Loucy (cell line): Measurements from ENCODE around the gene TMEM127.

ENCODE experiments used
- H2AFZ ChIP-seq: fragments of 200-600 bp; sonication (generic); 2 replicates; pipeline ENCODE4 v1.6.0; 2016; ENCODE audit warnings: antibody characterized with exemption, mild to moderate bottlenecking, low read length, moderate library complexity
- H3F3A ChIP-seq: fragments of 200-600 bp; 2 replicates; pipeline ENCODE4 v1.6.0; 2016; ENCODE audit warnings: antibody characterized with exemption, low read depth, mild to moderate bottlenecking
- H3K27me3 ChIP-seq: fragments of 200-600 bp; sonication (generic); 2 replicates; pipeline ENCODE4 v1.6.1; 2014; ENCODE audit warnings: low read length, mild to moderate bottlenecking; ENCODE audit not compliant: insufficient read depth, poor library complexity, severe bottlenecking
- H3K36me3 ChIP-seq: fragments of 200-600 bp; sonication (generic); 2 replicates; pipeline ENCODE4 v1.6.1; 2016; ENCODE audit warnings: low read length; ENCODE audit not compliant: insufficient read depth
- H3K4me1 ChIP-seq: fragments of 200-600 bp; sonication (generic); 2 replicates; pipeline ENCODE4 v1.5.1; 2014; ENCODE audit warnings: low read length, mild to moderate bottlenecking; ENCODE audit not compliant: insufficient read depth, poor library complexity, severe bottlenecking
- H3K4me2 ChIP-seq: fragments of 200-600 bp; sonication (generic); 2 replicates; pipeline ENCODE4 v1.6.0; 2014; ENCODE audit warnings: antibody characterized with exemption, low read length, low read depth, mild to moderate bottlenecking; ENCODE audit not compliant: poor library complexity, severe bottlenecking
- H3K4me3 ChIP-seq: fragments of 200-600 bp; sonication (generic); 2 replicates; pipeline ENCODE4 v1.5.1; 2014; ENCODE audit warnings: low read length, mild to moderate bottlenecking, mixed read lengths; ENCODE audit not compliant: poor library complexity, severe bottlenecking
- H3K79me2 ChIP-seq: fragments of 200-600 bp; sonication (generic); 2 replicates; pipeline ENCODE4 v1.6.1; 2014; ENCODE audit warnings: low read length; ENCODE audit not compliant: insufficient read depth
- H3K9ac ChIP-seq: fragments of 200-600 bp; sonication (generic); 2 replicates; pipeline ENCODE4 v1.6.0; 2014; ENCODE audit warnings: mild to moderate bottlenecking, low read depth, low read length, moderate library complexity; ENCODE audit not compliant: poor library complexity, severe bottlenecking
- H3K9me2 ChIP-seq: fragments of 200-600 bp; sonication (generic); replicated peaks from 2 replicates; pipeline ENCODE4 v1.6.1; 2016; ENCODE audit warnings: low read depth, low read length, mixed read lengths
- H3K9me3 ChIP-seq: fragments of 200-600 bp; sonication (generic); 2 replicates; pipeline ENCODE4 v1.6.1; 2014; ENCODE audit warnings: mild to moderate bottlenecking, antibody characterized with exemption, low read length, low read depth; ENCODE audit not compliant: insufficient read depth
- H4K20me1 ChIP-seq: fragments of 200-600 bp; sonication (generic); 2 replicates; pipeline ENCODE4 v1.6.0; 2014; ENCODE audit warnings: antibody characterized with exemption, low read length, mild to moderate bottlenecking; ENCODE audit not compliant: insufficient read depth, poor library complexity, severe bottlenecking
- CTCF ChIP-seq: fragments of 200-600 bp; sonication (generic); conservative IDR thresholded peaks from 2 replicates; pipeline ENCODE4 v1.5.1; 2014; ENCODE audit warnings: mild to moderate bottlenecking, antibody characterized with exemption, low read length
- EZH2phosphoT487 ChIP-seq: fragments of 200-600 bp; IDR thresholded peaks from 2 replicates; pipeline ENCODE4 v1.6.1; 2018; ENCODE audit warnings: antibody characterized with exemption, mild to moderate bottlenecking, moderate library complexity, borderline replicate concordance

Gene TMEM127

GRCh38 chr2:96264086-96264485, 1.7 kb downstream of the TMEM127 start:
- no peaks in the 10 kb centered on the region for H3K9me3 ChIP-seq
- no peaks in the 10 kb centered on the region for H3F3A ChIP-seq
- no peak overlapping the region for H2AFZ ChIP-seq
- peak overlapping the region; percentile 80 for H3K4me2 ChIP-seq
- peak overlapping the region; percentile 94 for H3K4me3 ChIP-seq
- TF ChIP-seq CTCF = no peak
- TF ChIP-seq EZH2phosphoT487 = no peak
- H3K27me3 ChIP-seq = no peaks in the 10 kb centered on the region
- H3K9ac ChIP-seq = peak overlapping the region; percentile 92
- H3K36me3 ChIP-seq = peaks cover 11% of the 10 kb centered on the region; the same call in 1 of the 2 replicates
- peaks cover 57% of the 10 kb centered on the region for H4K20me1 ChIP-seq
- H3K9me2 ChIP-seq = no peaks in the 10 kb centered on the region
- H3K79me2 ChIP-seq = peaks cover 93% of the 10 kb centered on the region
- peaks cover 51% of the 10 kb centered on the region for H3K4me1 ChIP-seq

GRCh38 chr2:96262306-96262705, 3.5 kb downstream of the TMEM127 start:
- peaks cover 93% of the 10 kb centered on the region for H3K79me2 ChIP-seq
- no peak for TF ChIP-seq EZH2phosphoT487
- TF ChIP-seq CTCF = no peak
- no peak overlapping the region for H3K4me3 ChIP-seq
- H3K4me2 ChIP-seq = peak overlapping the region; percentile 80
- peak overlapping the region; percentile 14 for H3K9ac ChIP-seq
- H3K36me3 ChIP-seq = peaks cover 8% of the 10 kb centered on the region; the same call in 1 of the 2 replicates
- H3K4me1 ChIP-seq = peaks cover 53% of the 10 kb centered on the region
- H3K9me3 ChIP-seq = no peaks in the 10 kb centered on the region
- no peaks in the 10 kb centered on the region for H3F3A ChIP-seq
- H3K27me3 ChIP-seq = no peaks in the 10 kb centered on the region
- no peak overlapping the region for H2AFZ ChIP-seq
- H3K9me2 ChIP-seq = no peaks in the 10 kb centered on the region
- H4K20me1 ChIP-seq = peaks cover 42% of the 10 kb centered on the region

- peaks cover 86% of the 10 kb centered on the region for H3K79me2 ChIP-seq
Observed at GRCh38 chr2:96261328-96262003, 4.3 kb downstream of the TMEM127 start.

More at GRCh38 chr2:96261328-96262003, 4.3 kb downstream of the TMEM127 start:
- Histone ChIP-seq H3K4me1 (peaks cover 51% of the 10 kb centered on the region), H3K36me3 (peaks cover 8% of the 10 kb centered on the region; the same call in 1 of the 2 replicates), H3K9ac (peak overlapping the region; percentile 61), H3K4me2 (peak overlapping the region; percentile 63), H3K4me3 (no peak overlapping the region), H2AFZ (no peak overlapping the region), H3K9me2 (no peaks in the 10 kb centered on the region), H4K20me1 (peaks cover 37% of the 10 kb centered on the region), H3K27me3 (no peaks in the 10 kb centered on the region), H3F3A (no peaks in the 10 kb centered on the region), H3K9me3 (no peaks in the 10 kb centered on the region)
- TF ChIP-seq CTCF (no peak), EZH2phosphoT487 (no peak)
